ENCODE results near the gene ARFIP2.
A peak's percentile ranks its signal among the peaks of the same experiment; 100 is the strongest.
"Not testable (repeated sequence)": the region's sequence is repeated elsewhere in the genome, so short reads cannot be mapped to it uniquely, and the experiment has no call there.

ARFIP2 gene, protein sequence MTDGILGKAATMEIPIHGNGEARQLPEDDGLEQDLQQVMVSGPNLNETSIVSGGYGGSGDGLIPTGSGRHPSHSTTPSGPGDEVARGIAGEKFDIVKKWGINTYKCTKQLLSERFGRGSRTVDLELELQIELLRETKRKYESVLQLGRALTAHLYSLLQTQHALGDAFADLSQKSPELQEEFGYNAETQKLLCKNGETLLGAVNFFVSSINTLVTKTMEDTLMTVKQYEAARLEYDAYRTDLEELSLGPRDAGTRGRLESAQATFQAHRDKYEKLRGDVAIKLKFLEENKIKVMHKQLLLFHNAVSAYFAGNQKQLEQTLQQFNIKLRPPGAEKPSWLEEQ

DNA sequence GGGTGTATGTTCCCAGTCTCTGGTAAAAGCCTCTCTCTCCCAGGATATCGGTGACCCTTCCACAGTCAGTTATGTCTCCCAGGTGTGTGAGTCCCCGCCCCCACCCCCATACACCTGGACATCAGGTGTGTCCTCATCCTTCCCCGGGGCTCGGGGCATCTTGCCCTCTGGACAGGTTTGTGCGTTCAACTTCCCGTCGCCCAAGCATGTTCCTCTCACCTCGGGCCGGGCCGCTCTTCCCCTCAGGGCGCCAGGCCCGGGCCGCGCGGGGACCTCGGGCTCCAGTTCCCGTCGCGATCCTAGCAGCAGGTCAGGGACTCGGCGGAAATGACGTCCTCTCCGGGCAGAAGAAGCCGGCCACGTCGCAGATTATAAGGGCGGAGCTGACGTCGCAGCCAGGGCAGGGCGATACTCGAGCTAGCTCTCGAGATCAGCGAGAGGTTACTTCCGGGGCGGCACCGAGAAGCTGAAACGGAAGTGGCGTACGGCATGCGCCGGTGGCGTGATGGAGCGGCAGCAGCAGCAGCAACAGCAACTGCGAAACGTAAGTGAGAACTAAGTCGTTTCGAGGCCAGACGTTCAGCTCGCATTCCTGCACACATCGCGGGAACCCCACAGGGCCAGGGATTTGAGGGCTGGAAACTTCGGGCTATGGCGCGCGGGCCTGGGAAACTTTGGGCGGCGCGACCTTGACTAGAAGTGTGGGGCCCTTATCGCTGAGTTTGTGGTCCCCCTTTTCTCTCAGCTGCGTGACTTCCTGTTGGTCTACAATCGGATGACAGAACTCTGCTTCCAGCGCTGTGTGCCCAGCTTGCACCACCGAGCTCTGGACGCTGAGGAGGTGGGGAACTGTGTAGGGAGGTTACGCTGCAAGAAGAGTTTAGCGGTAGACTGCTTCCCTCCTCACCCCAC, at the start of gene ARFIP2, which contains the start of gene TIMM10B:
ARFIP2 (minus strand) TSS at position 320 of the 912 bp plus-strand sequence. CDS start 910 bp downstream, outside the sequence.
TIMM10B (plus strand) TSS at position 490 of the 912 bp plus-strand sequence; CDS start at position 506, 16 bp downstream.
- DNase-seq = peak; percentile 99

DNA sequence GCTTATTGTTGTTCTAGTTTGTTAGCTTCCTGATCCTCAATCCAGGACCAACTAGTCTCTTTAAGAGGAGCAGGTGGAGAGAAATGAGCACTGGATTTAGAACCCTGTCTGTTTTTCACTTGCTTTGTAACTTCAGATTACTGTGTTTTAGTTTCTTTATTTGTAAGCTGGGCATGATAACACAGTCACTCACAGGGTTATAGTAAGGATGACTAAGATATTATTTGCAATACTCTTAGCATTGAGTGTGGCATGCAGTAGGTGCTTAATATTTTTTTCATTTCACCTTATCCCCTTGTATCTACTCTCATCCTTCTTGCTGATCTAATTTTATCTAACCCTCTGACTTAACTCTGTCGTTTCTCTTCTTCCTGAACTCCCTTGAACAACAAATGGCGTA, 49.7 kb upstream of the ARFIP2 start:
- DNase-seq = no peak

DNA sequence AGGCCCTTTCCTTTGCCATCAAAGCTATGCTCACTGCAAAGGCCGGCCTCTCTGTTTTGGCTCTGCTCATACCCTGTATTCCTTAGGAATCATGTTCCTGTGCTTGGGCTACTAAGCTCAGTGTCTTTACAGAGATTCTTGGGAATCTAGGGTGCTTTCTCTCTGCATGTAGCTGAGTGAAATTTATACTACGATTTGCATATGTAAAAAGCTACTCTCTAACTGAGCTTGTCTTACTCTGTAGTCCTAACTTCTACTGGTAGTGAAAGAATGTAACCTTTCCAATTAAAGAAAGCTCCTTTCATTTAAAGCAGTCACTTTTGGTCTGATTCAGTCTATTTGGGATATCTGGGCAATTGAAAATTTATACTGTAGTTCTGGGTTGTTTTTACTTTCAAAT, 48.1 kb upstream of the ARFIP2 start:
- no peak for DNase-seq

DNA sequence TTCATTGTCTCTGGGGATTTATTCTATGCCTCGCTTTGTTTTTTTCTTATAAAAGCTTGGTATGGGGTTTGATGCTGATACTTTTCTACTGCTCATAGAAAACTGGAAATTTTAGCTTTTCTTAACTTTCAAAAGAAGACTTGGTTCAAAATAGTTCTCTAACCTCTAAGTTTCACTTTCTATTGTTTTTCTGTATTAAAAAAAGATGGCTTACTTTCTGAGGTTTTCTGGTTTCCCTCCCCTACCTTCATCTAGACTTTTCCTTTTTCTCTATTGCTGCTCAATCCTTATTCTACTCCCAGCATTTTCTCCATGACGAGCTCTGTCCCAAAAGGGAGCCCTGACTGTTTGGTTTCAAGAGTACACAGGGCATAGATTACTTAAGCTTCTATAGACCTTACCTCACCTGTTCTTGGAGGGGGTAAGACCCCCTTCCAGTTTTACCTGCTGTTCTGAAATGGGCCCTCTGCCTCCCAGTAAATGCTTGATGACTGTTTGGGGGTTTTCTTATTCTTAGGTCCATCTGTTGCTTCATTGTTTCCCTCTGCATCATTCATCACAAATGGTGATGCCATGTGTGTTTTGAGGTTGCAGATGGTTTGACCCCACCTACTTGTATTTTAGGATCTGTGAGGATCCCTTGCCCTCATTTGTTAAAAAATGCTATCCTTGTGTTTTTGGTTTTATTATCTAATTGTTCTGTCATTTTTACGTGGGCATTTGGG, 45.4 kb upstream of the ARFIP2 start:
- DNase-seq = peak; percentile 53

- no peak for DNase-seq
Measured at GRCh38 chr11:6523253-6523652, 42.1 kb upstream of the ARFIP2 start.

DNA sequence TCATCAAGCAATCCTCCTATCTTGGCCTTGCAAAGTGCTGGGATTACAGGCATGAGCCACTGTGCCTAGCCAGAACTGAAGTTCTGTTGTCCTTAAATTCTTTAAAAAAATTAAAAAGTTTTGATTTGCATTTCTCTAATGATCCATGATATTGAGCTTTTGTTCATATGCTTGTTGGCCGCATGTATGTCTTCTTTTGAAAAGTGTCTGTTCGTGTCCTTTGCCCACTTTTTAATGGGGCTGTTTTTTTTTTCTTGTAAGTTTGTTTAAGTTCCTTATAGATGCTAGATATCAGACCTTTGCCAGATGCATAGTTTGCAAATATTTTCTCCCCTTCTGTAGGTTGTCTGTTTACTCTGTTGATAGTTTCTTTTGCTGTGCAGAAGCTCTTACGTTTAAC, 40.8 kb upstream of the ARFIP2 start:
- not testable (repeated sequence) for DNase-seq

GRCh38 chr11:6520265-6520664, 39.1 kb upstream of the ARFIP2 start:
- DNase-seq = no peak

DNA sequence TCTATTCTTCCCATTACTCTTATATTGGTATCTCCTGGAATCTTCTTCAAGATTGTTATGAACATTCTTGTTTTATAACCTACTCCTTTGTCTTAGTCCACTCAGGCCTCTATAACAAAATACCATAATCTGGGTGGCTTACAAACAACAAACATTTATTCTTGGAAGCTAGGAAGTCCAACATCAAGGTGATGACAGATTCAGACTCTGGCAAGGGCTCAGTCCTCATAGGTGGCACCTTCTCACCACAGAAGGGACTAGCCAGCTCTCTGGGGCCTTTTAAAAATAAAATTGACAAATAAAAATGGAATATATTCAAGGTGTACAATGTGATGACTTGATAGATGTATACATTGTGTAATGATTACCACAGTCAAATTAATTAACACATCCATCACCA, 35.7 kb upstream of the ARFIP2 start:
- no peak for DNase-seq

- DNase-seq = peak; percentile 67
Measured at GRCh38 chr11:6505577-6506240, 24.6 kb upstream of the ARFIP2 start.

DNA sequence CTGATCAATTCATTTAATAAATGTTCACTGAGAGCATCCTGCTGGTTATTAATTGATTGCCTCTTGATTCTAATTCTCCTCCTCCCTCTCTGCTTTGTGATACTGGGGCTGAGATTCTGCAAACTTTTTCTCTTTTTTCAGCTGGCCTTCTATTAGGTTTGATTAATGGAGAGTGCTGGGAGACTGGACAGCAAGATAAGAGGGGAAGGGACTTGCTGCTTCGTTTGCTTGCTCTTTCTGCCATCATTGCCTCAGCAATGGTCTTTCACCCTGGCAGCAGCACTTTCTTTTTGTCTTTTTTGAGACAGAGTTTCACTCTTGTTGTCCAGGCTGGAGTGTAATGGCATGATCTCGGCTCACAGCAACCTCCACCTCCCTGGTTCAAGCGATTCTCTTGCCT, 23.0 kb upstream of the ARFIP2 start:
- DNase-seq = no peak

DNA sequence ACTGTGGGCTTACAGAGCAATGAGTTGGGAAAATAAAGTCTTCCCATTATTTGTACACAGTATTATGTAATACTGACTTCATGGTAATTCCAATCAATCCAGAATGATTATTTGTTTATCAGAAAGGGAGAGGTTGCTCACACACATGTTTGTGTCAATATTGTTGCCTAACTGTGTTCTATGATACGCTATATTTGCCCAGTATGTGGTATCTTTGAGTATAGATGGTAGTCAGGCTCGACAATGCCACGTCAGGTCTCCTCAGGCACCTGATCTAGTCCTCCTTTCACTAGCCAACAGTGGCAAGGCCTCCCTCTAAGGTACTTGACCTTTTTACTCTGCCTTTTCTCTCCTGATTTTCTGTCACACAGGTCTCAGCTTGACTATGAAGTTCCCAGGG, 21.3 kb upstream of the ARFIP2 start:
- no peak for DNase-seq

- no peak for DNase-seq
Measured at GRCh38 chr11:6498544-6498943, 17.4 kb upstream of the ARFIP2 start.

GRCh38 chr11:6498121-6498520, 17.0 kb upstream of the ARFIP2 start:
- no peak for DNase-seq

DNA sequence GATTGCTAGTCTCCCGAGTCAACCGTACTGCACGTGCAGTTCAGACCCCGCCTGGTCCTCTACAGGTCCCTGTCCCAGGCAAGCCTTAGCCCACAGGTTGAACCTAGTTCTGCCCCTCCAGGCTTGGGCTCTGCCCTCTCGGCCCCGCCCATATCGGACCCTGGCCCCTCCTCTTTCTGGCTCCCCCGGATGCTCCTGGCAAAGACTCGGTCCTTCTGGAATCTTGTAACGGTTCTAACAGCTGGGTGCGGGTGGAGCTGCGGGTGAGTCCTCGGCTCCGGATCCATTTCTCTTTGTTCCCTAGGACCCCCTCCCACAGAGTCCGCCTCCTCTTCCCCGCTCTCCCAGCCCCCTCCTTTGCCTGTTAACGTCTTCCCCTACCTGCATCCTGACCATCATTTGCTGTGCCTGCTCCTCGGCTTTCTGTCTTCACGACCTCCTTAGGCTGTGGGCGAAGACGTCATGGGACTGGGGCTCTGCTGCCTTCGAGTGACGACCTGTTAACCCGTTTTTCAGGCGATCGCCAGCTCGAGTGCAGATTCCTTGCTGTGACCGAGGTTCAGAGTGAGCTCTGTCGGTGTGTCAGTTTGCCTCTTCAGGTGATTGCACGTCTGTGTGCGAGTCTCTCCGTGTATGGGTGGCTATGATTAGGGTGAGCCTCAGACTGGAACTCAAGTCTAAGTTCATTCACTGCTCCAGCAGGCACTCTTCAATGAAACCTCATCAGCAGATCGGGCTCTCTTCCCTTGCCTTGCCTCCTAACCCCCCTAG, 16.1 kb upstream of the ARFIP2 start, which contains the start of gene DNHD1:
DNHD1 (plus strand) TSS at position 212 of the 771 bp plus-strand sequence. CDS start 936 bp downstream, outside the sequence.
- no peak for DNase-seq

DNA sequence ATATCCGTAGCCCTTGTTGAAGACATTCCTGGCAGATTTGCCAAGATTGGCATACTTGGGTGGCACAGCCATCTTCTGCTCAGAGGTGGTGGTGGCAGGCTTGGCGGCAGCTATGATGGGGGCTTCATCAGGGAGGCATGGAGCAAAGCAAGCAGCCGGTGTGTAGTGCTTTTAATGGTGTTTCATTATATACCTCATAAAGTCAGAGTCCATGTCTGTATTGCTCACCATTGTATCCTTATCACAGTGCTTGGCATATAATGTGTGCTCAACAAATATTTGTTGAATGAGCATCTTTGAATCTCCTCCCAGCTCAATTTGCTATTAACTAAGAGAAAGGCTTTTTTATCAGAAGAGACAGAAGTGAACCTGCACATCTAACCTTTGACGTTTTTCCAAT, 8.2 kb upstream of the ARFIP2 start:
- no peak for DNase-seq

DNA sequence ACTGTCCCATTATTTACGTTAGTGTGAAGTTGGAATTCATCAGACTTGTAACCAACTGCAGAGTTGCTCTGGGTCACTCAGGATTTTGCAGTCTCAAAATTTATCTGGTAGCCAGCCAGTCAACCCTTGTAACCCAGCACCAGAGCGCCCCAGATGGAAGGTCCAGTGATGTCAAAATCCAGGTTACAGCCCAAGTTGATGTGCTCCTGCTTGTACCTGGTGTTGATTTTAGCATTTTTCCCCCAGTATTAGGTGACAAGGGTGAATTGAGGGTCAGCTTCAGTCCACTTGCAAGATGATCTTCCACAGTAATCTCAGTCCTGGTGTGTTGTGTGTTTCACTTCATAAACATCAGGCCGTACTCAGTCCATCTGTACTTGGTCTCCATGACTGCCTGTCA, 7.7 kb upstream of the ARFIP2 start:
- DNase-seq = no peak

DNA sequence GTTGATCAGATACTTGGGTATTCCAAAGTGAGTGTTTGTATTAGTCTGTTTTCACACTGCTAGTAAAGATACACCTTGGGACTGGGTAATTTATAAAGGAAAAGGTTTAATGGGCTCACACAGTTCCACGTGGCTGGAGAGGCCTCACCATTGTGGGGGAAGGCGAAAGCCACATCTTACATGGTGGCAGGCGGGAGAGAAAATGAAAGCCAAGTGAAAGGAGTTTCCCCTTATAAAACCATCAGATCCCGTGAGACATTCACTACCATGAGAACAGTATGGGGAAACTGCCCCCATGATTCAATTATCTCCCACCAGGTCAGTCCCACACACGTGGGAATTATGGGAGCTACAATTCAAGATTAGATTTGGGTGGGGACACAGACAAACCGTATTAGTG, 7.2 kb upstream of the ARFIP2 start:
- DNase-seq = no peak

GRCh38 chr11:6486938-6487337, 5.8 kb upstream of the ARFIP2 start:
- DNase-seq = no peak

DNA sequence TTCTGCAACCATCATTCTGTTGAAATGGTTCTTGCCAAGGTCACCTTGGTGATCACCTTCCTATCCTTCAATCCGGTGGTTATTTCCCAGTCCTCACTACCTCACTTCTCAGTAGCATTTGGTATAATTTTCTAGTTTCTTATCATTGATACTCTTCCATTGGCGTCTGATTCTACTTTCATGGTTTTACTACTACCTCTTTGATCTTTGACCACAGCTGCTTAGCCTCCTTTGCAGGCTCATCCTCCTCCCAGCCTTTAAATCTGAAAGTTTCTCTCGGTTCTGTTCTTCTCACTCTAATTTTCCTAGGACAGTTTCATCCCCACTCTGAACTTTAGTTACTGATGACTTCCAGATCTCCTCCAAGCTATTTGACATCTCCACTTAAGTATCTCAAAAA, 5.1 kb upstream of the ARFIP2 start:
- no peak for DNase-seq

GRCh38 chr11:6485661-6486060, 4.5 kb upstream of the ARFIP2 start:
- no peak for DNase-seq

DNA sequence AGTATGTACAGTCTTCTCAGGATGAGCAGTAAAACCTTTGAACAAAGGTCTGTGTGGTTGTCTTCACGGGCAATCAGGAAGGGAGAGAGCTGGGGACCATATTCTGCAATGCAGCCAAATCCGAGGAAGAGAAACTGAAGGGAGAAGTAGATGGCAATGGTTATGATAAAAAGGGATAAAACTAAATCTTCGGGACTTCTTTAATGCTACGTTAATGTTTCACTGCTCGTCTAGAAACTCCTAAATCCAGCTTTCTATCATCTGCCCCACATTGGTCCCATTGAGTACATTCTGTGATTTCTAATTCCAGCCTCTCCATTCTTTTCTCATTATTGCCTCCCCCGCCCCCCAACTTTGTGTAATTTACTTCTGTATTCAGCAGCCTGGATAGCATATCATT, 1.9 kb upstream of the ARFIP2 start:
- no peak for DNase-seq

DNA sequence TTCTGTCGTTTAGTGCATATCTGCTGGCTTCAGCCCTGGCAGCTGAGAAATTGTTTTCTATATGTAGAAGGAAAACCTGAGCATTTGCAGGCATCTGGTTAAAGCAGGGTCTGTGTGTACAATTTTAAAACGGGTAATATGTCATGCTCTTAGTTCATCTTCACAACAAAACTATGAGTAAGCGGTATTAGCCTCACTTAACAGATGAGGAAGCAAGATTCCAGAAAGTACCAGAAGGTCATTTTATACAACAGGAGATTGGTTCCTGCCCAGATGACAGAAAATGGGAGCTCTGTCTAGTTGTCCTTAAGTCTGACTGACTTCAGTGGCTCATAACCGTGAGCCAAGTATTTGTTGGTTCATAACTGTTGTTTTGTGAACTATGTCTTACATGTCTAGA, 1.3 kb upstream of the ARFIP2 start:
- DNase-seq = no peak

All from NCI-H69 (cell line).